ENCODE results near the gene TPST1. TPM values are rescaled to one million over a fixed set of nuclear protein-coding genes. Genes with fewer than 3 reads are reported as not detected.
"Not testable (repeated sequence)": the region's sequence is repeated elsewhere in the genome, so short reads cannot be mapped to it uniquely, and the experiment has no call there.

The TPST1 gene
- total RNA-seq, 1 experiment from 2014 or later, result 0.41 TPM

DNA sequence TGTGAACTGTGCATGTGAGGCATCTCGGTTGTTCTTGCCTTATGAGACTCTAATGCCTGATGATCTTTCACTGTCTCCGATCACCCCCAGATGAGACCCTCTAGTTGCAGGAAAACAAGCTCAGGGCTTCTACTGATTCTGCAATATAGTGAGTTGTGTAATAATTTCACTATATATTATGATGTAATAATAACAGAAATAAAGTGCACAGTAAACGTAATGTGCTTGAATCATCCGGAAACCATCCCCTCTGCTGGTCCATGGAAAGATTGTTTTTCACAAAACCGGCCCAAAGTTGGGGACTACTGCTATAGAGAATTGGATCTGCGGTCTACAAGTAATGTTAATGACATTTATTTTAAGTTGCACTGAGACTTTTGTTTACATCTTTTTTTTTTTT is 126.7 kb downstream of the TPST1 start:
- no peak for DNase-seq (ENCODE audit: low spot score)

DNA sequence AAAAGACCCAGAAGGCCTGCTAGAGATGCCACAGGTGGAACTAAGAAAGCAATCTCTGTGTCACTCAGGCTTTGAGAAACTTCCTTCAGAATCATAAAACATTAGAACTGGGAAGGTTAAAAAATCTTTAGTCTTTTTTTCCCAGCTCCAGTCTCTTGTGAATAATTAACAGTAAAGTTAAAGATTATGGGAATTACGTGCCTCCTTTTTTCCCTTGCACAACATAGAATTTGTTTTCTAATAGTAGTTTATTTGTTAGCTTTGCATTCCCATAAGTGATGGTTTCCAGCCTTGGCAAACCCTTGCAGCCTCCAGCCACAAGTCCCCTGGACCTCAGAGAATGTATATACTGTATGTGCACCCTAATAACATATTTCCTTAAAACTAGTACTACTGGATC is 128.3 kb downstream of the TPST1 start:
- no peak for DNase-seq (ENCODE audit: low spot score)

DNA sequence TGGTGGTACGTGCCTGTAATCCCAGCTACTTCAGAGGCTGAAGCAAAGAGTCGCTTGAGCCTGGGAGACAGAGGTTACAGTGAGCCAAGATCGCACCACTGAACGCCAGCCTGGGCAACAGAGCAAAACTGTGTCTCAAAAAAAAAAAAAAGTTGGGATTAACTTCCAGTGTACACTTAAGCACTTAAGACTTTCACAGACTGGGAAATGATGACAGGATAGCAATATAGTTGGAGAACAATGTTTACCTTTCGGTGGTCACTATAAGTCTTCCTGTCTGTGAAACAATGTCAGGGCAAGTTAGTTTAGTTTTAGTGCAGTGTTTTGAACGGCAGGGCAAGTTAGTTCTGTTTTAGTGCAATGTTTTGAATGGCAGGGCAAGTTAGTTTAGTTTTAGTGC is 130.2 kb downstream of the TPST1 start:
- no peak for DNase-seq (ENCODE audit: low spot score)

DNA sequence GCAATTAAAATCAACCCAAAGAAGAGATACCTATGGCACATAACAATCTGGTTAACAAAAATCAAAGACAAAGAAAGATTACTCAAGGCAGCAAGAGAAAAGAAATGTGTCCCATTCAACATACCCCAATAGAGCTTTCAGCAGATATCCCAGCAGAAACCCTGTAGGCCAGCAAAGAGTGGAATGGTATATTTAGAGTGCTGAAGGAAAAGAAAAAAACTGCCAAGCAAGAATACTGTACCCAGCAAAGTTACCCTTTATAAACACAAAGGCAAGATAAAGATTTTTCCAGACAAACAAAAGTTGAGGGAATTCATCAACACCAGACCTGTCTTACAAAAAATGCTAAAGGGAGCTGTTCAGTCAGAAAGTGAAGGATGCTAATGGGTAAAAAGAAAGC is 131.6 kb downstream of the TPST1 start:
- no peak for DNase-seq (ENCODE audit: low spot score)

GRCh38 chr7:66339141-66339540 is 134.0 kb downstream of the TPST1 start:
- no peak for DNase-seq (ENCODE audit: low spot score)

- no peak for DNase-seq (ENCODE audit: low spot score)
Measured at GRCh38 chr7:66344166-66344565, 139.0 kb downstream of the TPST1 start.

GRCh38 chr7:66348531-66348930 is 143.4 kb downstream of the TPST1 start:
- no peak for DNase-seq (ENCODE audit: low spot score)

GRCh38 chr7:66348959-66349358 is 143.8 kb downstream of the TPST1 start:
- no peak for DNase-seq (ENCODE audit: low spot score)

DNA sequence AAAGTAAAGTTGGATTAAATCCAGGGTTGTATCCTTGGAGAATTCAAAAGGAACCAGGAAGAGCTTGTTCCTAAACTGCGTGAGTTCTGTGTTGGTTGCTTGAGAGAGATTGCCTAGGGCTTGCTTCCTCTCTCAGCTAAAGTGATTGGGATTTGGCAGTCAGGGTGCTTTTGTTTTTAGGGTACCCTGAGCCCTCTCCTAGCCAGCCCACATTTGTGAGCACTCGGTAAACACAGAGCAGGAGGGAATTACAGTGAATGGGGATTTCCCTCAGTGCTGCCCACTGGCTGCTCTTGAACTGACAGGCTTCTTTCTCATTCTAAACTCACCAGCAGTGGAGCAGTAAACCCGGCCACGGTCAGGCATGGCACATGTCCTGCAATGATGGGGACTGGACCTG is 146.9 kb downstream of the TPST1 start:
- DNase-seq (ENCODE audit: low spot score), result peak; percentile 8

GRCh38 chr7:66353547-66353946 is 148.4 kb downstream of the TPST1 start:
- DNase-seq (ENCODE audit: low spot score), result no peak

- DNase-seq (ENCODE audit: low spot score), result no peak
Measured at GRCh38 chr7:66355756-66356155, 150.6 kb downstream of the TPST1 start.

GRCh38 chr7:66356277-66356721 is 151.2 kb downstream of the TPST1 start:
- no peak for DNase-seq (ENCODE audit: low spot score)

DNA sequence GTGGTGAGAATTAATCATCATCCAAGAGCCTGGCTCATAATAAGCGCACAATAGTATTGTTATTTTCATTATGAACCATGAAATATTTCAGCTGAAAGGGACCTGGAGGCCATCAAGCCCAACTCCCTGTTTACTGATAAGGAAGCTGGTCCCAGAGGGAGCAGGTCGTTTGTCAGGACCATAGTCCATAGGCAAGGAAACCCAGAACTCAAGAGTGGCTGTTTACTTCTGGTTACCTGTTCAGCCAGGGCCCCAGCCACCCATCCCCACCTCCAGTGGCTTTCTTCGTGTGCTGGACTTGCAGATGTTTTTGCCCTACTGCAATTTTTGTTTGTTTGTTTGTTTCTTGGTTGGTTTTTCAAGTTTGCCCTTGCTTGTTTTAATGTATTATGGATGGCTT is 152.0 kb downstream of the TPST1 start:
- DNase-seq (ENCODE audit: low spot score), result no peak

- DNase-seq (ENCODE audit: low spot score), result no peak
Measured at GRCh38 chr7:66359656-66360211, 154.6 kb downstream of the TPST1 start.

- DNase-seq (ENCODE audit: low spot score), result no peak
Measured at GRCh38 chr7:66362136-66362535, 157.0 kb downstream of the TPST1 start.

- DNase-seq (ENCODE audit: low spot score), result no peak
Measured at GRCh38 chr7:66363635-66364034, 158.5 kb downstream of the TPST1 start.

DNA sequence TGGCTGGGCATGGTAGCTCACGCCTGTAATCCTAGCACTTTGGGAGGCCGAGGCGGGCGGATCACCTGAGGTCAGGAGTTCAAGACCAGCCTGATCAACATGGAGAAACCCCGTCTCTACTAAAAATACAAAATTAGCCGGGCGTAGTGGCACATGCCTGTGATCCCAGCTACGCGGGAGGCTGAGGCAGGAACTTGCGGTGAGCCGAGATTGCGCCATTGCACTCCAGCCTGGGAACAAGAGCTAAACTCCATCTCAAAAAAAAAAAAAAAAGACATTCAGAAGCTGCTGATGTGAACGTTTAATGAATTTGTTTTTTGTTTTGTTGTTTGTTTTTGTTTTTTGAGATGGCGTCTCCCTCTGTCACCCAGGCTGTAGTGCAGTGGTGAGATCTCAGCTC is 159.9 kb downstream of the TPST1 start:
- DNase-seq (ENCODE audit: low spot score), result not testable (repeated sequence)

- DNase-seq (ENCODE audit: low spot score), result no peak
Measured at GRCh38 chr7:66371096-66371824, 166.1 kb downstream of the TPST1 start.

GRCh38 chr7:66374141-66374840 is 169.2 kb downstream of the TPST1 start:
- not testable (repeated sequence) for DNase-seq (ENCODE audit: low spot score)

- DNase-seq (ENCODE audit: low spot score), result no peak
Measured at GRCh38 chr7:66376264-66376945, 171.3 kb downstream of the TPST1 start.

DNA sequence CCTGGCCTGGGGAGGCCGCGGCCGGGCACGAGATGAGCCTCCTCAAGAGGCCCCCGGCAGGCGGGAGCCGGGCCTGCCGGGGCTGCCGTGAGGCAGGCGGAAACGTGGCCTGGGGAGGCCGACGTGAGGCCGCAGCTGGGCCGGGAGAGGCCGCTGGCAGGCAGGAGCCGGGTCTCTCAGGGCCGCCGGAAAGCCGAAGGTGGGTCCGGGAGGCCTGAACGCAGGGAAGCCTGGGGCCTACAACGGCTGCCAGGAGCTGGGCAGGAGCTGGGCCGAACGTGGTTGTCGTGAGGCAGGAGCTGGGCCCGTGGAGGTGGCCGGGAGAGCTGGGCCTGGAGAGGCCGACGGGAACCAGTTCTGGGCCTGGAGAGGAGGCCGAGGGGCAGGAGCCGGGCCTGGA is 171.9 kb downstream of the TPST1 start:
- DNase-seq (ENCODE audit: low spot score), result no peak

- DNase-seq (ENCODE audit: low spot score), result no peak
Measured at GRCh38 chr7:66377714-66378113, 172.6 kb downstream of the TPST1 start.
